COLO668 (cell line): Measurements from ENCODE around the gene MFAP2.

Source experiments
- DNase-seq: peaks from one replicate; lab custom pipeline; 2025; ENCODE audit not compliant: unreplicated experiment; lab: John Stamatoyannopoulos, UW

Gene MFAP2, protein sequence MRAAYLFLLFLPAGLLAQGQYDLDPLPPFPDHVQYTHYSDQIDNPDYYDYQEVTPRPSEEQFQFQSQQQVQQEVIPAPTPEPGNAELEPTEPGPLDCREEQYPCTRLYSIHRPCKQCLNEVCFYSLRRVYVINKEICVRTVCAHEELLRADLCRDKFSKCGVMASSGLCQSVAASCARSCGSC

DNA sequence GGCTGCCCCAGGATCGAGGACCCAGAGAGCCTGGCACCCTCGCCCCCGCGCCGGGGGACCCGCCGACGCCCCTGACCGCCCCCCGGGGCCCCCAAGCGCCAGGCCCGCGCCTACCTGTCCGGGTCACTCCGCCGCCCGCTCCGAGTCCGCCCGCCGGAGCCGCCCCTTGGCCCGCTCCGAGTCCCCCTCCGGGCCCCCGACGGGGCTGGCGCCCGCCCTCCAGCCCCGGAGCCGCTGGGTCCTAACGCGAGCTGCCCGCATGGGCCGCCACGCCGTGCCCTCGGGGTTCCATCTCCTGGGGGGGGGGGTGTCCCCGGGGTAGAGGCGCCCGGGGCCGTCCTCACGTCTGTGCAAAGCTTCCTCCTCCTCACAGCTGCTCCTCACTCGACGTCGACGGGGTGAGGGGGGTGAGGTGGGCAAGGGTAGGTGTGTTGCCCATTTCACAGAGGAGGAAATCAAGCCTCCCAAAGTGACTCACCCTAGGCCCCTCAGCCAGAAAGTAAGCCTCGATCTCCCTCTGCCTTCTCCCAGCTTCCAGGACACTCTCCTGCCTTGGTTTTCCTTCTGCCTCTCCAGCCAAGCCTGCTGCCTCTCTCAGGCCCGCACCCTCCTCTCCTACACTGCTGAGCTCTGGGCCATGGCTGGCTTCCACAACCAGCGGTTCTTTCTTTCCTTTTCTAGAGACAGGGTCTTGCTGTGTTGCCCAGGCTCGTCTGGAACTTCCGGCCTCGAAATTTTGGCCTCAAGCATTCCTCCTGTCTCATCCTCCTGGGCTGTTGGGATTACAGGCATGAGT, at the start of gene MFAP2:
Gene MFAP2 (minus strand): TSS at position 148 of the 796 bp plus-strand sequence. CDS start 2,347 bp downstream, outside the sequence.
- DNase-seq, result no peak

DNA sequence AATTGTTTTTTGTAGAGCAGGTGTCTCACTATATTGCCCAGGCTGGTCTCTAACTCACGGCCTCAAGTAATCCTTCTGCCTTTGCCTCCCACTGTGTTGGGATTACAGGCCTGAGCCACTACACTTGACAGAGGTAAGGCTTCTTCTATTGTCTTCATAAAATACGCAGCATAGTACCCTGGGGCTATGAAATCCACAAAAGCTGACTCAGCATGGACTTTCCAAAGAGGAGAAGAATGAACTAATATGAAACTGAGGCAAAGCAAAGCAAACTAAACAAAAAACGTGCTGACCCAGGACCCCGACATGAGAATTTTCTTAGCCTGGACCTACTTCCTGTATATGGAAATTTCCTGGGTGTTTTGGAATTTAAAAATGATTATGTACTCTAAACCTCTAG, 49.8 kb upstream of the MFAP2 start:
- DNase-seq, result no peak

DNA sequence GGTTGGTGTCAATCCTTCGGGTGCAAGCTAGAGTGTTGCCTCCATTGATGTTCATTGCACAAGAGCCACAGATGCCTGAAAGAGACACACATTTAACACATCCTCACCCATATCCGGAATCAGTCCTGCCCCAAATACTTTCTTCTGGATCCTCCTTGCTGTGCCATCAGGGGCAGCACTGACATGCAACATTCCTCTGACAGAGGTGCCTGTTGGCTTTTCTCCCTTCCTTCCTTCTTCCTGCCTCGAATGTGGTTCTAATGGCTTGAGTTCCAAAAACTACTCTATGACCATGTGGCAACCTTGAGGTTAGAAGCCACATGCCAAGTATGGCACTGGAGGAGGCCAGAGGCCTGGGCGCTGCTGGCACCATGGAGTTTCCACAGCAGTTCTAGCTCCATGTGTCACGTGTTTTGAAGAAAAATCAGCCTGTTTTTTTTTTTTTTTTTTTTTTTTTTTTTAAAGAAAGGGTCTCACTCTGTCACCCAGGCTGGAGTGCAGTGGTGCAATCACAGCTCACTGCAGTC, 48.3 kb upstream of the MFAP2 start:
- DNase-seq, result no peak

DNA sequence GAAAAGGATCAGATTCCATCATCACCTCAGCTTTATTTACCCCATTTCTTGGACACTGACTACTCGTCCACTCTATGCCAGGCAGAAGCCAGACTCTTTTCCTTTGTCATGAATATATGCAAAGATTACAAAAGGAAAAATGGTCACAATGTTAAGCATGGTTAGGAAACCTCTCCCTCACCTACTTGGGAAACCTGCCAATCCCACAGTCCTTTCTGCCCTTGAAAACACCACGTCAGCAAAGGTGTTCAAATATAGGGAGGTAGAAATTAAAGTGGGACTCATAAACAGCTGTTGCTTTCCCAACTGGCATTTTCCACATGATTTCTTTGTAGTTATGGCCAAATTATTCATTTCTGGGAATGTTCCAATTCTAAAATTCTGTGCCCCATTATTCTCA, 47.5 kb upstream of the MFAP2 start:
- DNase-seq, result no peak

DNA sequence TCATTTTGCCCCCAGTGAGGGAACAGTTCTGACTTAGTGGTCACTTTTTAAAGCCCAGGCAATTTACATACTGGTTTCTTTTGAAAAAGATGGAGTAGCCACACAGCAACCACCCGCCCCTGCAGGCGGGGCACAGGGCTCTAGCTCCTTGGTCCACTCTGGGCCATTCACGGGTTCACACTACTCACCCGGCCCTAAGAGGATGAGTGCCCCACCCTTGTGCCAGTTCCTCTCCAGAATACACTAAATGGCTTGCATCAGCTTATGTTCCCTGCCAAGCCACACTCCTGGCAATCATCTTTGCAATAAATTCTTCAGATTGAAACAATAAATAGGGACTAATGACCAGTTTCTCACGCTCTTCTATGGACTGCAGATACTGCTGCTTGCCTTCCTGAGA, 47.0 kb upstream of the MFAP2 start:
- DNase-seq, result no peak

DNA sequence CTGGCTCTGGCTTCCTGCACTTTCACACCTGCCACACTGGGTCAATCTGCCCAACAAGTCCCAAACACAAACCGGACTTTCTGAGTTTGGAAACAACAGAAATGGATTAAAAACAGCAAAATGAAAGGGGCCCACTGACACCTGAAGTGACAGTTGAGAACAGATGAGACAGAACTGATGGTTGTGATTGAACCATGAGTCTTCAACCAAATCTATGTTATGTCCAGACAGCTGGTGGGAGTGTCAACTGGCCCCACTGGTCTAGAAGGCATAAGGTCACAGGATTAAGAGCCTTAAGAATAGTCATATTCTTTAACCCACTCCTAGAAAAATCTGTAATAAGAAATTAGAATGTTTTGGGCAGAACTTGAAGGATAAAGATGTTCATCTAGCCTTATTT, 44.3 kb upstream of the MFAP2 start:
- no peak for DNase-seq

DNA sequence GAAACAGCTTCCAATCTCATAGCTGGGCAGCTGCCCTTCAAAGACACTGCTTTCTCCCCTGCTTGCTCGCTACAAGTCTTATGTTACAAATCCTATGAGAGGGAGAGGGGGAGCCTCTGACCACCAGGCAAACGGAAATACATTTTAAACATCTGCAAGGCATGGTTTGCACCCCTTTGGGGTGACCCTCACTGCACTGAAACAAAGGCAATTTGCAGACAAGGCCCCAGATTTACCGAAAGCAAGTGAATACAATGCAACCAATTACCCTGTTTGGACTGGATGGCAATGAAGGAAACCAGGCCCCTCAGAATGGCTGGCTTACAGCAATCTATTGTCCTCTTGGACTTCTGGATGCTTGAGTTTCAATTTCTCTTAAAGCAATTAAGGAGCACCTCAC, 43.2 kb upstream of the MFAP2 start:
- no peak for DNase-seq

DNA sequence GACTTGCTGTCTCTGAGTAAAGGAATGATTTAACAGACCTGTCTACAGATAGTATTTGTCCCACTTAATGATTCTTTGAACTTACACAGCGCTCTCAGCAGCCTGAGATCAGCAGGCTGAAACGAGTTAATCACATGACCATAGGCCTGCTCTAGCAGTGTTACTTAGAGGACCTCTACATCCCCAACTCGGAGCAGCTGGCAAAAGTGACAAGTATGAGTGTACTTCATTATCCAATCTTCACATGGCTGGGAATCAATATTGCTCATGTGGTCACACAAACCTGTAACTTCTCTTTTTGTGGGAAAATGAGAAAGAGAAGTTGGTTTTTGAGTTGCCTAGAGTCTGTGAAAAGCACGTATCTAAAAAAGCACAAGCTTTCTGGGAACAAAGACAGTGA, 42.7 kb upstream of the MFAP2 start:
- DNase-seq, result no peak

DNA sequence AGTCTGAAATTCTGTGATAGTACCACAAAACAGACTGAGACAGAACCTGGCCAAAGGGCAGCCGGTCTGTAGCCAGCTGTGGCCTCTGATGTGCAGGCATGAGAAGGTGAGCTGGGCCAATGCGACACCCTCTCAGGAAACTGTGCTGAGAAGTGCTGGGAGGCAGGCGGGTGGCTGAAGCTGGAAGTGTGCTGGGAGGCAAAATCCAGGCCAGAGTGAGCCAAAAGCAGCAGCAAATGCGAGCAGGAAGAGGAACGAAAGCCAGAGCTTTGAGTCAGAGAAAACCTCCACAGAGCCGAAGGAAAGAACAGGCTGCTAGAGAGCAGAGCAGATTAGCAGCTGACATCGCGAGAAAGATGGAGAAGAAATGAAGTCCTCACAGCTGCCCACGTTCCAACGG, 41.5 kb upstream of the MFAP2 start:
- no peak for DNase-seq

DNA sequence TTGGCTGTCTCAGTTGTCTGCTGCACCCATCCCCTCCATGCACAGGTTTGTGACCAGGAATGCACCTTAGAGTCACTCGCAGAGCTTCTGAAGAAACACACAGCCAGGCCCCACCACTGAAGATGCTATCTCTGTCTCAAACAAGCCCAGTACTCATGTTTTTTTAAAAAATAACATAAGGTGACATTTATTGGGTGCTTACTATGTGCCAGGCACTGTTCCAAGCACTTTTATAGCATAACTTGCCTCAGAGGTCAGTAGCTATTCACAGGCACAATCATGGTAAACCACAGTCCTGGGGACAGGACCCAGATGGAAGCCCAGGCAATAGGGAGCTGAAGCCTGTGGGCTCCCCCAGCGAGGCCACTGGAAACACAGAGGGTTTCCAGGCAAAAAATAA, 40.1 kb upstream of the MFAP2 start:
- DNase-seq, result no peak

DNA sequence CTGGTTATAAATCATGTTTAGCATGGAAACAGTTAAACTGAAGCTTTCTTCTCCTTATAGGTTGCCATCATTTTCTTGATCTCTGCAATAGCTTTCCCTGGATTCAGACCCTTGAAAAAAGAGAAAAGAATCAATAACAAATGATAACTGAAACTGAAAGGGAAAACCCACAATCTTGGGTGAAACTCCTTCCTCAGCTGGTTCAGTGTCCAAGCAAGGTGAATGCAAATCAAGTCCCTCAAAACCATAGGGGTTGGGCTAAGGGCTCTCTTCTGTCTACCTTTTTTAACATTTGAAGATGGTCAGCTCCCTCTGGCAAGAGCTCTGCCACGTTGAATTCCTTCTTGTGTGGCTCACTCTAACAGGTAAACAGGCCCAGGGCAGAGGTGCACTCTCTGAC, 38.4 kb upstream of the MFAP2 start:
- no peak for DNase-seq

DNA sequence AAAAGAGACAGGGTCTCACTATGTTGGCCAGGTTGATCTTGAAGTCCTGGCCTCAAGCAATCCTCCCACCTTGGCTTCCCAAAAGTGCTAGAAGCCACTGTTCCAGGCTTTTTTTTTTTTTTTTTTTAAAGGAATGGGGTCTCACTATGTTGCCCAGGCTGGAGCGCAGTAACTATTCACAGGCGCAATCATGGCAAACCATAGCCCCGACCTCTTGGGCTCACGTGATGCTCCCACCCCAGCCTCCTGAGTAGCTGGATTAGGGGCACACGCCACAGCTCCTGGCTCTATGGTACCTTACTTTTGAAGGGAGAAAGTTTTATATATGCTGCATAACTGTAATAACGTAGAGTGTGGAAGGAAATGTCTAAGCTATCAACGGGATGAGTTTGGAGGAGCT, 37.0 kb upstream of the MFAP2 start:
- no peak for DNase-seq

DNA sequence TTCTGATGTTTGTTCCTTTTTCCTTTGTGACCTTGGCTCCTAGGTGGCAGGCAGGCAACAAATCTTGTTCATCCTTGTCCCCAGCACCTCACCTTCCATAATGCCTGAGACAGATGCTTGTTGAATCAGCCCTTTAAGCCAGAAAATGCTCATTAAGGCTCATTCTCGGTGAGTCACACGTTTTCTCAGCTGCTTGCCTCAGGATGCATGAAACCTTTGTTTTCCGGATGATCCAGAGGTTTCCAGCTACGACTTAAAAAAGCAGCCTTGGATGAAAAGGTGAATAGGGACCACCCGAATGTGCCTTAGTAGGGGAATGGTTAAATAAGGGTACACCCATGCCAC, 35.9 kb upstream of the MFAP2 start:
- no peak for DNase-seq

DNA sequence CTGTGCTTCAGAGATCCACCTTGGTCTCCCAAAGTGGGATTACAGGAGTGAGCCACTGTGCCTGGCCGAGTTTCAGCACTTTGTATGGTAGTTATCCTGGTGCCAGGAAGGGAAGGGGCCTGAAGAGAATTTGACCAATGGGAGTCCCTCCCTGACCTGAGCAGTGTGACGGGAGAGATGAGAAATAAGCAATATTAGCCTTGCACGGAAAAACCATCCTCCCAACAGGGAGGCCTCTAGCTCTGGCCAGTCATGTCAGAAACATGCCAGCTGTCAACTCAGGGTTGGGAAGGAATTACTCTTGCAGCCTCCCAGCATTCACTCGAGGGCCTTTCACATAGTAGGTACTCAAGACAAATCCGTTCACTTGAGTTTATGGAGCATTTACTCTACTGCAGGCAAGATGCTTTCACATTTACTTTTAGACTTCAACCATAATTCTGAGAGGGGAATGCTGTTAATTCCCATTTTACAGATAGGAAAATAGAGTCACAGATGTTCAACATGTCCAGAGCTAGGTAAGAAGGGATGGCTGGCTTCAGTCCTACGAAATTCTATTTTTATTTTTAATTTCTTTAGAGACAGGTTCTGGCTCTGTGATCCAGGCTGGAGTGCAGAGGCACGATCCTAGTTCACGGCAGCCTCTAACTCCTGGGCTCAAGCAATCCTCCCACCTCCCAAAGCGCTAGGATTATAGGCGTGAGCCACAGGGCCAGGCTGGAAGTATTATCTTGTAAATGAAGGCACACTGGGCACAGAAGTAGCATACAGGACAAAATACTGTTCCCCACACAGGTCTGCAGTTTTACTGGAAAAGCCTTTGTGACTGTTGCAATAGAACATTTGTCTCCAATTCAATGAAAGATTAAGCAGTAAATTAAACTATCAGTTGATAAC, 34.5 kb upstream of the MFAP2 start:
- no peak for DNase-seq

DNA sequence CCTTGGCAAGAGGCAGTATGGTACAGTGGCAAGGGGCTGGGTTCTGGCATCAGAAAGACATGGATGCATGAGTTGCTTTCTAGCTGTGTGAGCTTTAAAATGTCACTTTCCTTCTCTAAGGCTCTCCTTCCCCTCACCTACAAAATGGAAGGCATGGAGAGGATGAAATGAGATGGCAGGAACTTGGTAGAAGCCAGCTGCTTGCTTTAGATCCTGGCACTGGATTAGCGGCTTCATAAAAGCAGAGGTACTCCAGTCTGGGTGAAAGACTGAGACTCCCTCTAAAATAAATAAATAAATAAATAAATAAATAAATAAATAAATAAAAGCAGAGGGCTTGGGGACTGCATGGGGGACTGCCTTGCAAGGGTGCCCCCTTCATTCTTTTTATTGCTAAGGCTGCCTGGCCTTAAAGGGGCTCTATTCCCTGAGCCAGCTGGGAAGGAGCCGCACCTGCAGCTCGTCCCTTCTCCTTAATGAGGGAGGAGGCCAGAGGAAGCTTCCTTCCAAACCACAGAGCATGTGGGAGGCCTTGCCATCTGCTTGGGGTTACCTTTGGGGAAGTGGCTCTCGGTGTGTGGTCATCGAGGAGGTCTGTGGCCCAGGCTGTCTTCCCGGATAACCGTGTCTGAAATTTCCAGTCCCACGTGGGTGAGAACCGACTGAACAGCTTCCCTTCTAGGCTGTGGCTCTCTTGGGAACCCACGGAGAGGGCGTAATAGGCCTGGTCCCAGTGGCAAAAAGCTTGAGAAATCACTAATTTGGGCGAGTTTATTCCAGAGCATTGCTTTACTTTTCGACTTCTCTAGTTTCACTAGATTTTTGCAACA, 33.3 kb upstream of the MFAP2 start:
- no peak for DNase-seq

DNA sequence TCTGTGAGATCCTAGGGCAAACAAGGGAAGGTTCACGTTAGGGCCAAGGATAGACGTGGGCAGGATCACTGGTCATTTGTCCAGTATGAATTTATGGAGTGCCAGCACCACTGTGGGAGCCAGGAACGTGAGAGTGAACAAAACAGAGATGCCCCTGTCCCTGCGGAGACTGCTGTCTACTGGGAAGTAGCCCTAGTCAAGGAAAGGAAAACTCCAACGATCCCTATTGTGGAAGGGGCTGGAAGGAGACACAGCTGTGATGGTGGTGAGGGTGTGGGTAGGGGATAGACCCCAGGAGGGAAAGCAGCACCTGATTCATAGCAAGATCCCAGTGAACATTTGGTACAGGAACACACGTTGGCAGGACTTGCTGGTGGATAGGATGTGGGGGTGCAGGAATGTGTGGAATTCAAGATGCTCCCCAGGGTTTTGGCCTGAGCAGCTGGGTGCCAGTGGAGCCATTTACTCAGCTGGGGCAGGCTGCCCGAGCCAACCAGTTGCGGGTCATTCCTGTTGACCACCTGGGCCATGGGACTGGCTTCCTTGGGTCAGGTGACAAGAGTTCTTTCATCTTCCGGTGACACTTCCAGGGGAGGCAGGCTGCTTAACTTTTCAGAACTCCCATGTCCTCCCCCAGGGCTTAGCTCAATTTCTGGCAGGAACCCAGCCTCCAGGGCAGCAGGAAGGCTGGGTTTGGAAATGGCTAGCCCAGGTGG, 32.5 kb upstream of the MFAP2 start:
- DNase-seq, result no peak

DNA sequence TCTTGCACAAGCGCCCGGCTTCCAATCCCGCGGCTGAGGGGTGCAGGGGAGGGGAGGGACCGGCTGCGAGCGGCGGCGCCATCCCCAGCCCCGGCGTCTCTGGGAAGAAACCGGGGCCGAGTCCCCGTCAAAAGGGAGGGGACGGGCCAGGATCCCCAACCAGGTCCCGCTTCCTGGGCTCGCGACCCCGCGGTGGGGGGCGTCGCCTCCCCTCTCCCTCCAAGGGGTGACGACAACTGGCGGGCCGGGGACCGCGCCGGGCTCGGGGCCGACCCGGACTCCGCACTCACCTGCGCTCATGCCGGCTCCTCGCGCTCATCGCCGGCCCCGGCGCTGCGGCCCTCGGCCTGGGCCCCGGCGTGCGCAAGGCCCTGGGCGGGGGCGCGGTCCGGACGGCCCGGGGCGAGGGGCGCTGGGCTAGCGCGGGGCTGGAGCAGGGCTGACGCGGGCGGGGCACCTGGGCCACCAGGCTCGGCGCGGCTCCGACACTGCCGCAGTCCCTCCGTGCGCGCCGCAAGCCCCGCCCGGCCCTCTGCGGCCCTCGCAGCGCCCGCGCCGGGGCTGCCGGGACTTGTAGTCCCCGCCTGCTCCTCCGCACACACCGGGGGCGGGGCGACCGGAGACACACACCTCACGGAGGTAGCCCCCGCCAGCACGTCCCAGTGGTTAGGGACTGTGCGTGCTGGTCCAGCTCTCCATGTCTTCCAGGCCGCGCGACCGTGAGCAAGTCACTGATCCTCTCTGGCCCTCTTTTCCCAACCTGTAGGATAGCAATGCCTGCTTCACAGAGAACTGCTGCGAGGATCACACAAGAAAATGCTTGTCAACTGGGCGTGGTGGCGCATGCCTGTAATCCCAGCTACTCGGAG, 31.3 kb upstream of the MFAP2 start, which contains the start of gene ATP13A2:
Gene ATP13A2 (minus strand): TSS at position 490 of the 869 bp plus-strand sequence. CDS start 190 bp downstream, at position 300.
- DNase-seq, result peak; percentile 99

DNA sequence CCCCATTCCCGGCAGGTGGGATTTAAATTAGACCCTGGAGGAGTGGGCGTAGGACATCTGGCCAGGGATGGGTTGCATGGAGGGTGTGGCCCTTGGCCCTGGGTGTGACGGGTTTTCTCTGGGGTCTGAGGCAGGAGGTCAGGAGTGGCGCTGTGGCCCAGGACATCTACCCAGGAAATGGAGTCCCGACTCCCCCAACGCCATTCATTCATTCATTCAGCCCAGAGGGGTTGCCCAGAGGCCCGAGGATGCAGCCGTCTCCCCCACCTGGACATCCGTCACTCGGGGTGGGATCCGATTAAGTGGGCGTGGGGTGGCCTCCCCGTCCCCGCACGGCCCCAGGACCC, 30.6 kb upstream of the MFAP2 start:
- DNase-seq, result no peak

DNA sequence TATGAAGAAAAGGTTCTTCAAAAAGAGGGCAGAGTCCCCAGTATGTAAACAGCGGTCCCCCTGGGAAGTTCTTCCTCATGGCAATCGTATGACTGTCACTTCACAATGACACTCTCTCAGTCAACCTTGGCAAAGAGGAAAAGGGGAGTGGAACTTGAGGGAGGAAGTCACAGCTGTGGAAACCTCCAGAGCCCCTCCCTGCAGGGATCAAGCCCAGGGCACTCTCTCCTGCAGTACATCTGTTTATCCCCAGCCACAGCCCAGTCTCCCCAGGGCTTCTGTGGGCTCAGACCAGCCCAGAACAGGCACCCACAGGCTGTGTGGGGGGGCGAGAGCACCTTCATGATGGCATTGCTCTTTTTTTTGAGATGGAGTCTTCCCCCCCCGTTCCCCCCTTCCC, 29.3 kb upstream of the MFAP2 start:
- DNase-seq, result no peak
